Uterus (tissue), 2 donors: Measurements from ENCODE around the gene SLC36A1.

Experiments
- CTCF ChIP-seq, 4 experiments: fragments of 200-600 bp in 2 of 4; fragments of 450-650 bp in 2 of 4; sonication (generic) in 2 of 4; IDR thresholded peaks; one replicate each; pipeline ENCODE4 v1.5.1; 2016 to 2019; ENCODE audit warnings: antibody characterized with exemption in 4 of 4, mild to moderate bottlenecking in 2 of 4, moderate library complexity in 1 of 4
- POLR2A ChIP-seq, 2 donors: fragments of 450-650 bp; IDR thresholded peaks; one replicate each; pipeline ENCODE4 v1.6.1; 2016; ENCODE audit warnings: antibody characterized with exemption in 2 of 2, mild to moderate bottlenecking in 1 of 2, moderate library complexity in 1 of 2

GRCh38 chr5:151477101-151477500 is 29.7 kb downstream of the SLC36A1 start:
- no peak for TF ChIP-seq CTCF (IDR thresholded peaks at IDR 0.05)
- no peak for TF ChIP-seq POLR2A (IDR thresholded peaks at IDR 0.05)
